Testis (tissue), 3 donors: Measurements from ENCODE around the gene DGKB. TPM values are rescaled to one million over a fixed set of nuclear protein-coding genes. Genes with fewer than 3 reads are reported as not detected.
A peak's percentile ranks its signal among the peaks of the same experiment; 100 is the strongest.

ENCODE experiments used
- DNase-seq: peaks from one replicate; pipeline ENCODE4 v3.0.0-alpha.2; 2019
- H3K27ac ChIP-seq, 2 donors: fragments of 200-600 bp; sonication (generic); one replicate each; pipeline ENCODE4 v1.5.1; 2019
- H3K27me3 ChIP-seq: fragments of 200-600 bp; sonication (generic); one replicate; pipeline ENCODE4 v1.5.1; 2019
- H3K36me3 ChIP-seq: fragments of 200-600 bp; sonication (generic); one replicate; pipeline ENCODE4 v1.5.1; 2017; ENCODE audit warnings: low read depth; ENCODE audit errors: missing control alignments
- H3K4me1 ChIP-seq: fragments of 200-600 bp; sonication (generic); one replicate; pipeline ENCODE4 v1.5.1; 2019
- H3K4me3 ChIP-seq, 2 donors: fragments of 200-600 bp; sonication (generic); one replicate each; pipeline ENCODE4 v1.5.1; 2017 to 2019
- H3K9me3 ChIP-seq: fragments of 200-600 bp; sonication (generic); one replicate; pipeline ENCODE4 v1.5.1; 2017
- POLR2A ChIP-seq: fragments of 450-650 bp; IDR thresholded peaks from one replicate; pipeline ENCODE4 v1.6.1; 2017; ENCODE audit warnings: antibody characterized with exemption, mild to moderate bottlenecking, moderate library complexity
- WGBS, 2 donors: methylation state at CpG; one replicate each; pipeline ENCODE4 v1.1.5; 2018; 5-methylcytosine and 5-hydroxymethylcytosine counted together
- intact Hi-C: fragments of 100-400 bp; cut with DNase I; formaldehyde crosslinking; loops from one replicate; pipeline ENCODE4 v1.15.1; 2023; ENCODE audit warnings: low total_unique reads
- polyA plus RNA-seq: library from polyadenylated mRNA; stranded (reverse); fragments of 350-450 nt; fragmentation: Illumina TruSeq; extraction: RNeasy Lipid Tissue Mini Kit (QIAGEN cat#74804); gene quantifications from one replicate; pipeline ENCODE4 v1.2.3, GENCODE V29; 2014; ENCODE audit warnings: low read depth, low replicate concordance; ENCODE audit not compliant: insufficient read depth
- total RNA-seq, 2 donors: library from RNA; depleted of rRNA; stranded (reverse); fragments of >200 nt; gene quantifications; one replicate each; pipeline ENCODE4 v1.2.3, GENCODE V29; 2016
- TF ChIP-seq, protein P1 (sequence below), 3 experiments: fragments of 450-650 bp in 2 of 3; fragments of 200-600 bp in 1 of 3; sonication (generic) in 1 of 3; IDR thresholded peaks; one replicate each; pipeline ENCODE4 v1.5.1; 2016 to 2019; ENCODE audit warnings: antibody characterized with exemption in 3 of 3, mild to moderate bottlenecking in 2 of 3, moderate library complexity in 1 of 3

DGKB gene
- total and polyA plus RNA-seq, 3 donors from 2014 or later, result 0.17 to 1.1 (median 0.55) TPM

DNA sequence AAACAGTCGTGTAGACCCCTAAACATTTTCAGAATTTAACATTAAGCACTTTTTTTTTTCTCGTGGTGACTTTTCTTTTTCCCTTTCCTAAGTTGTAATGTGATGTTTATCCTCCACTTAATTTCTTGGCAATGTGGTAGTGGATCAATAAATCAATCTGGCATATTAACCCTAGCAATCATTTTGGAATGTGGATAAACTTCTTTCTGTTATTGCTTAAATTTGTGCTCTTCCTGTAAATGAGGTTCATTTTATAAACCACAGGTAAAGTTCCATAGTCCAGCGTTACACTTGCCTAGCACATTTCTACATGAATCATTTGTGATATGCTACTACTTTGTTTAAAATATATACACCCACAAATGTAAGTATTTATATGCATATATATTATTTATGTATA is 665.7 kb downstream of the DGKB start:
- H3K36me3 ChIP-seq, result no peaks in the 10 kb centered on the region
- no peak for DNase-seq
- H3K4me3 ChIP-seq, result no peak overlapping the region
- WGBS, 2 donors, result 83 to 85% methylated on average over 3 of the region's 3 CpGs
- H3K27me3 ChIP-seq, result no peaks in the 10 kb centered on the region
- intact Hi-C loops, result no loop called here
- H3K9me3 ChIP-seq, result no peaks in the 10 kb centered on the region
- no peaks in the 10 kb centered on the region for H3K4me1 ChIP-seq
- H3K27ac ChIP-seq, result no peak overlapping the region
- TF ChIP-seq POLR2A, result no peak
- TF ChIP-seq, protein P1, sequence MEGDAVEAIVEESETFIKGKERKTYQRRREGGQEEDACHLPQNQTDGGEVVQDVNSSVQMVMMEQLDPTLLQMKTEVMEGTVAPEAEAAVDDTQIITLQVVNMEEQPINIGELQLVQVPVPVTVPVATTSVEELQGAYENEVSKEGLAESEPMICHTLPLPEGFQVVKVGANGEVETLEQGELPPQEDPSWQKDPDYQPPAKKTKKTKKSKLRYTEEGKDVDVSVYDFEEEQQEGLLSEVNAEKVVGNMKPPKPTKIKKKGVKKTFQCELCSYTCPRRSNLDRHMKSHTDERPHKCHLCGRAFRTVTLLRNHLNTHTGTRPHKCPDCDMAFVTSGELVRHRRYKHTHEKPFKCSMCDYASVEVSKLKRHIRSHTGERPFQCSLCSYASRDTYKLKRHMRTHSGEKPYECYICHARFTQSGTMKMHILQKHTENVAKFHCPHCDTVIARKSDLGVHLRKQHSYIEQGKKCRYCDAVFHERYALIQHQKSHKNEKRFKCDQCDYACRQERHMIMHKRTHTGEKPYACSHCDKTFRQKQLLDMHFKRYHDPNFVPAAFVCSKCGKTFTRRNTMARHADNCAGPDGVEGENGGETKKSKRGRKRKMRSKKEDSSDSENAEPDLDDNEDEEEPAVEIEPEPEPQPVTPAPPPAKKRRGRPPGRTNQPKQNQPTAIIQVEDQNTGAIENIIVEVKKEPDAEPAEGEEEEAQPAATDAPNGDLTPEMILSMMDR (IDR thresholded peaks at IDR 0.05), result no peak

DNA sequence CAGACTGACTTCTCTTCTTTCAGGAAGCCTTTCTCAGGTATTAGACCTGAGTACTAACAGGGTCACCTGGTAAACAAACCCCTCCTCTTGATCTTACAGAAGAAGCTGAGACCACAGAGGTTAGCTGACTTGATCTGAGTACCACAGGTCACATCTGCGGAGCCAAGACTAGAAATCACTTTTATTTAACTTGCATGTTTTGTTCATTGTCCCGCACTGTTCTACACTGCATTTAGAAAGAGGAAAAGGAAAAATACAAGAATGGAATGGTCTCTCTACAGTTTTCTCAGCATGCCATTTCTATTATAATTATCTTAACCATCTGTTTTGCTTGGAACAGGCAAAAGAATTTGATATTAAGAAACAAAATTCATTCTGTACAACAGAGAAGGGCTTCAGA is 667.5 kb downstream of the DGKB start:
- WGBS, 2 donors, result 60 to 79% methylated on average over 2 of the region's 2 CpGs

DNA sequence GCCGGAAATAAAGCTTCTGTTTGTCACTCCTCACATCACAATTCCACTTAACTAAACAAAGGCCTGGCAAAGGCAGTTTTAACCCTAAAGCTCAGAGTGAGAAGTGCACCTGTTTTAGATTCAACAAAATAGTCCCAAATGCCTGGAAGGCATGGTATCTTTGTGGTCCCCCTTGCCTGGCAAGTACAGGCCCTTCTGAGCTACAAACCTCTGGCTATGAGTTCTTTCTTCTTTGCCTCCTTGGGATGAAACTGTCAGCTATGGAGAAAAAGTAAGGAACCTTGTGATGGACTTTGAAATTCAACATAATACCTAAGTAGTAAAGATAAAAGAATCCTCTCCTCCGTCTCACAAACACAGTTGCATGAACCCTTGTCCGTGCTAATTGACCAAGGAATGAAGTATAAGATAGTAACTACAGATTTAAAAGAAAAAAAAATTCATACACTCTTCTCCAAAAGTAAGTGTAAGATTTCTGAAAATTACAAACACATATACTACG is 668.6 kb downstream of the DGKB start:
- WGBS, 2 donors, result 58 to 59% methylated on average over 4 of the region's 4 CpGs

More for the DNA sequence above, 667.5 kb downstream of the DGKB start:
- no peak overlapping the region for H3K4me3 ChIP-seq
- H3K36me3 ChIP-seq, result no peaks in the 10 kb centered on the region
- H3K27me3 ChIP-seq, result no peaks in the 10 kb centered on the region
- intact Hi-C loops, result no loop called here
- H3K27ac ChIP-seq, result peak overlapping the region in 1 of 2 donors; percentile 4
- no peaks in the 10 kb centered on the region for H3K9me3 ChIP-seq
- TF ChIP-seq, protein P1 (IDR thresholded peaks at IDR 0.05), result no peak
- TF ChIP-seq POLR2A, result no peak
- DNase-seq, result no peak
- no peaks in the 10 kb centered on the region for H3K4me1 ChIP-seq

GRCh38 chr7:14233076-14233867 is 669.3 kb downstream of the DGKB start:
- TF ChIP-seq, protein P1 (IDR thresholded peaks at IDR 0.05), result no peak
- TF ChIP-seq POLR2A, result no peak
- H3K27ac ChIP-seq, result no peak overlapping the region
- H3K4me3 ChIP-seq, result no peak overlapping the region
- no peak for DNase-seq
- H3K4me1 ChIP-seq, result no peaks in the 10 kb centered on the region
- WGBS, 2 donors, result 61 to 72% methylated on average over 7 of the region's 7 CpGs
- no peaks in the 10 kb centered on the region for H3K27me3 ChIP-seq
- H3K9me3 ChIP-seq, result no peaks in the 10 kb centered on the region
- H3K36me3 ChIP-seq, result no peaks in the 10 kb centered on the region
- intact Hi-C loops, result no loop called here

More for the DNA sequence above, 668.6 kb downstream of the DGKB start:
- H3K27me3 ChIP-seq, result no peaks in the 10 kb centered on the region
- no peak for DNase-seq
- H3K4me3 ChIP-seq, result no peak overlapping the region
- H3K27ac ChIP-seq, result no peak overlapping the region
- intact Hi-C loops, result no loop called here
- no peaks in the 10 kb centered on the region for H3K9me3 ChIP-seq
- H3K36me3 ChIP-seq, result no peaks in the 10 kb centered on the region
- TF ChIP-seq POLR2A, result no peak
- TF ChIP-seq, protein P1 (IDR thresholded peaks at IDR 0.05), result no peak
- no peaks in the 10 kb centered on the region for H3K4me1 ChIP-seq

DNA sequence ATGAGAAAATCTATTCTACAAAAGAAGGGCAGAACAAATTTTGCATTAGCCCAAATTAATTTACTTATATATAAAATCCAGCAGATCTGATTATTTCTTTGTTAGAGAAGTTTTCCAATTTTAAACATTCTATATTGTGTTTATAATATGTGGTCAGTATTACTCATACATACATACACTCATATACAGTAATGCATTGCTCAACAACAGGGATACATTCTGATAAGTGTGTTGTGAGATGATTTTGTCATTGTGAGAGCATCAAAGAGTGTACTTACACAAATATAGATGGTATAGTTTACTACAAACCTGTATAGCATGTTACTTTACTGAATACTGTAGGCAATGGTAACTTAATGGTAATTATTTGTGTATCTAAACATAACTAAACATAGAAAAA is 673.5 kb downstream of the DGKB start:
- intact Hi-C loops, result no loop called here
- Histone ChIP-seq H3K36me3 (no peaks in the 10 kb centered on the region), H3K4me1 (no peaks in the 10 kb centered on the region), H3K4me3 (no peak overlapping the region), H3K27me3 (no peaks in the 10 kb centered on the region), H3K27ac (no peak overlapping the region), H3K9me3 (no peaks in the 10 kb centered on the region)
- TF ChIP-seq POLR2A, result no peak
- TF ChIP-seq, protein P1 (IDR thresholded peaks at IDR 0.05), result no peak
- no peak for DNase-seq
